HK-2 (cell line): ENCODE measurements around the gene IL27RA.
"Not testable (repeated sequence)": the region's sequence is repeated elsewhere in the genome, so short reads cannot be mapped to it uniquely, and the experiment has no call there.

Experiments
- DNase-seq: peaks from one replicate; pipeline ENCODE4 v3.0.0-alpha.2; 2018; ENCODE audit not compliant: unreplicated experiment

Gene IL27RA

GRCh38 chr19:13999085-13999484, 32.5 kb upstream of the IL27RA start:
- no peak for DNase-seq

GRCh38 chr19:14000691-14001375, 30.7 kb upstream of the IL27RA start:
- no peak for DNase-seq

GRCh38 chr19:14002571-14003250, 28.9 kb upstream of the IL27RA start:
- DNase-seq, result no peak

GRCh38 chr19:14003251-14004055, 28.1 kb upstream of the IL27RA start:
- no peak for DNase-seq

GRCh38 chr19:14004619-14005348, 26.8 kb upstream of the IL27RA start:
- no peak for DNase-seq

GRCh38 chr19:14005349-14006084, 26.0 kb upstream of the IL27RA start:
- peak; percentile 82 for DNase-seq

GRCh38 chr19:14006085-14006765, 25.3 kb upstream of the IL27RA start, which contains the start of gene RFX1:
RFX1 (minus strand) TSS chr19:14006320; CDS start chr19:13993843, 12,477 bp downstream.
- peak; percentile 99 for DNase-seq

- no peak for DNase-seq
These were observed 24.6 kb upstream of the IL27RA start for GRCh38 chr19:14006766-14007562.

GRCh38 chr19:14012378-14012915, 19.1 kb upstream of the IL27RA start:
- DNase-seq, result no peak

GRCh38 chr19:14015524-14016035, 16.0 kb upstream of the IL27RA start:
- no peak for DNase-seq

- no peak for DNase-seq
These were observed 12.5 kb upstream of the IL27RA start for GRCh38 chr19:14019100-14019499.

GRCh38 chr19:14019739-14020138, 11.8 kb upstream of the IL27RA start:
- not testable (repeated sequence) for DNase-seq

GRCh38 chr19:14021474-14021873, 10.1 kb upstream of the IL27RA start:
- DNase-seq, result no peak

- DNase-seq, result no peak
These were observed 9.1 kb upstream of the IL27RA start for GRCh38 chr19:14022469-14022868.

- DNase-seq, result peak; percentile 62
These were observed 7.9 kb upstream of the IL27RA start for GRCh38 chr19:14023404-14024235.

GRCh38 chr19:14026652-14027192, 4.8 kb upstream of the IL27RA start:
- DNase-seq, result not testable (repeated sequence)

- no peak for DNase-seq
These were observed 3.6 kb upstream of the IL27RA start, which contains the start of gene RLN3 for GRCh38 chr19:14027856-14028450. RLN3 (plus strand) TSS chr19:14028148; CDS start chr19:14028205, 57 bp downstream.
